ENCODE data around the gene SLC39A3.
A peak's percentile ranks its signal among the peaks of the same experiment; 100 is the strongest.

Gene SLC39A3, protein sequence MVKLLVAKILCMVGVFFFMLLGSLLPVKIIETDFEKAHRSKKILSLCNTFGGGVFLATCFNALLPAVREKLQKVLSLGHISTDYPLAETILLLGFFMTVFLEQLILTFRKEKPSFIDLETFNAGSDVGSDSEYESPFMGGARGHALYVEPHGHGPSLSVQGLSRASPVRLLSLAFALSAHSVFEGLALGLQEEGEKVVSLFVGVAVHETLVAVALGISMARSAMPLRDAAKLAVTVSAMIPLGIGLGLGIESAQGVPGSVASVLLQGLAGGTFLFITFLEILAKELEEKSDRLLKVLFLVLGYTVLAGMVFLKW

DNA sequence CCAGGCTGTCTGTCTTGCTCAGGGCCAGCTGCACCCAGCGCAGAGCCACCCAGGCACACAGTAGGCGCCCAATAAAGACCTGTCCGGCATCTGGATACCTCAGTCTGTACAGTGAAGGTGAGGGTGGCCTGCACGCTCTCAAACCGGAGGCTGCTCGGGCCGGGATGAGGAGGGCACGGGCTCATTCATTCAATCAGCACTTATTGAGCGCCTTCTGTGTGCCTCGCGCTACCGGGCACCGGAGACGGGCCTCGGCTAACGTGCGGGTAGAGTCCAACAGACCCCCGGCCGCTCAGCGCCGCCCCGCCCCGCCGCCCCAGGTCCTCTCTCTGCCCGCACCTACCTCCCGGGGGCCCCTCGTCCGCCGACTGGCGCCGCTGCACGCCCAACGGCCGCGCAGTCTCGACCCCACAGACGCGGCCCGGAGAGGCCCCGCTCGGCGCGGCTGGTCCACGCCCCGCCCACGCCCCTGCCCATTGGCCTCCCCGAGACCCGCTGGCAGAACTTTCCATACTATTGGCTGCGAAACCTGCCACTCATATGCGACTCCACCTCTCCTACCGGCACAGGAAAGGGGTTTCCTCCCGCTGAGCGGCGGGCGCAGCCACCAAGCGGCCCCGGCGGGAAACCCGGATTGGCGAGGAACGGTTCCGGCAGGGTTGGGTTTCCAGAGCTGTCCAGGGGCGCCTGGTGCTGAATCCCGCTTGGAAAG, at the start of gene SLC39A3:
SLC39A3 (minus strand) TSS at position 416 of the 712 bp plus-strand sequence. CDS start 2,760 bp downstream, outside the sequence.
- H3K36me3 ChIP-seq (ENCODE audit: insufficient read depth, low read length), result peaks cover 26% of the 10 kb centered on the region
- H3K9me2 ChIP-seq (ENCODE audit: low read depth, low read length), result no peaks in the 10 kb centered on the region
- TF ChIP-seq, protein P1, sequence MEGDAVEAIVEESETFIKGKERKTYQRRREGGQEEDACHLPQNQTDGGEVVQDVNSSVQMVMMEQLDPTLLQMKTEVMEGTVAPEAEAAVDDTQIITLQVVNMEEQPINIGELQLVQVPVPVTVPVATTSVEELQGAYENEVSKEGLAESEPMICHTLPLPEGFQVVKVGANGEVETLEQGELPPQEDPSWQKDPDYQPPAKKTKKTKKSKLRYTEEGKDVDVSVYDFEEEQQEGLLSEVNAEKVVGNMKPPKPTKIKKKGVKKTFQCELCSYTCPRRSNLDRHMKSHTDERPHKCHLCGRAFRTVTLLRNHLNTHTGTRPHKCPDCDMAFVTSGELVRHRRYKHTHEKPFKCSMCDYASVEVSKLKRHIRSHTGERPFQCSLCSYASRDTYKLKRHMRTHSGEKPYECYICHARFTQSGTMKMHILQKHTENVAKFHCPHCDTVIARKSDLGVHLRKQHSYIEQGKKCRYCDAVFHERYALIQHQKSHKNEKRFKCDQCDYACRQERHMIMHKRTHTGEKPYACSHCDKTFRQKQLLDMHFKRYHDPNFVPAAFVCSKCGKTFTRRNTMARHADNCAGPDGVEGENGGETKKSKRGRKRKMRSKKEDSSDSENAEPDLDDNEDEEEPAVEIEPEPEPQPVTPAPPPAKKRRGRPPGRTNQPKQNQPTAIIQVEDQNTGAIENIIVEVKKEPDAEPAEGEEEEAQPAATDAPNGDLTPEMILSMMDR (IDR thresholded peaks at IDR 0.05; ENCODE audit: low read length), result no peak
- no peak for TF ChIP-seq EZH2 (IDR thresholded peaks at IDR 0.05; ENCODE audit: borderline replicate concordance, low read length)
- no peaks in the 10 kb centered on the region for H4K20me1 ChIP-seq (ENCODE audit: insufficient read depth, low read length)
- H3K4me3 ChIP-seq (ENCODE audit: low read depth, low read length, poor library complexity, severe bottlenecking), result peak within 1 kb of the TSS; percentile 76
- no peak within 1 kb of the TSS for H2AFZ ChIP-seq (ENCODE audit: low read length)
- H3K79me2 ChIP-seq (ENCODE audit: insufficient read depth, low read length), result no peaks in the 10 kb centered on the region
- peak within 1 kb of the TSS; percentile 61 for H3K9ac ChIP-seq (ENCODE audit: low read length)
- peaks cover 6% of the 10 kb centered on the region for H3K4me1 ChIP-seq (ENCODE audit: insufficient read depth, low read length, severe bottlenecking)
- H3K4me2 ChIP-seq (ENCODE audit: low read length), result peak within 1 kb of the TSS; percentile 66
- H3K9me3 ChIP-seq (ENCODE audit: low read length), result no peaks in the 10 kb centered on the region
- H3F3A ChIP-seq (ENCODE audit: insufficient read depth, low read length), result no peaks in the 10 kb centered on the region
- no peaks in the 10 kb centered on the region for H3K27me3 ChIP-seq (ENCODE audit: insufficient read depth, low read length)
- no peak within 1 kb of the TSS for H3K27ac ChIP-seq (ENCODE audit: low read depth, low read length, poor library complexity, severe bottlenecking)

DNA sequence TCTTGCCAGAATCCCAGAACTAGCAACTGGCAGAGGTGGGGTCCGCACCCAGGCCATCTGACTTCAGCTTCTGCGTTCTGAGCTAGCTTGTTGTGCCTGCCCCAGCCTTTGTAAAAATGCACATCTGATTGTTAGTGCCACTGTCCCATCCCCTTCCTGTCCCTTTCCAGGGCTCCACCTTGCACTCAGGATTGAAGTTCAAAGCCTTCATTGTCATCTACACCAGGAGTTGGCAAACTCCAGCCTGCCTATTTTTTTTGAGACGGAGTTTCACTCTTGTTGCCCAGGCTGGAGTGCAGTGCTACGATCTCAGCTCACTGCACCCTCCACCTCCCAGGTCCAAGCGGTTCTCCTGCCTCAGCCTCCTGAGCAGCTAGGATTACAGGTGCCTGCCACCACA, 48.4 kb upstream of the SLC39A3 start:
- Histone ChIP-seq H3K9ac (ENCODE audit: low read length) (no peak overlapping the region; the same call in 1 of the 2 replicates), H3F3A (ENCODE audit: insufficient read depth, low read length) (no peaks in the 10 kb centered on the region), H3K4me1 (ENCODE audit: insufficient read depth, low read length, severe bottlenecking) (peaks cover 43% of the 10 kb centered on the region), H3K27ac (ENCODE audit: low read depth, low read length, poor library complexity, severe bottlenecking) (no peak overlapping the region), H3K79me2 (ENCODE audit: insufficient read depth, low read length) (peaks cover 23% of the 10 kb centered on the region), H3K9me3 (ENCODE audit: low read length) (no peaks in the 10 kb centered on the region), H3K27me3 (ENCODE audit: insufficient read depth, low read length) (no peaks in the 10 kb centered on the region), H3K36me3 (ENCODE audit: insufficient read depth, low read length) (peaks cover 51% of the 10 kb centered on the region), H3K4me3 (ENCODE audit: low read depth, low read length, poor library complexity, severe bottlenecking) (no peak overlapping the region), H2AFZ (ENCODE audit: low read length) (no peak overlapping the region), H3K9me2 (ENCODE audit: low read depth, low read length) (no peaks in the 10 kb centered on the region), H4K20me1 (ENCODE audit: insufficient read depth, low read length) (no peaks in the 10 kb centered on the region), H3K4me2 (ENCODE audit: low read length) (no peak overlapping the region)
- TF ChIP-seq EZH2 (IDR thresholded peaks at IDR 0.05; ENCODE audit: borderline replicate concordance, low read length), result no peak
- TF ChIP-seq, protein P1 (IDR thresholded peaks at IDR 0.05; ENCODE audit: low read length), result no peak

DNA sequence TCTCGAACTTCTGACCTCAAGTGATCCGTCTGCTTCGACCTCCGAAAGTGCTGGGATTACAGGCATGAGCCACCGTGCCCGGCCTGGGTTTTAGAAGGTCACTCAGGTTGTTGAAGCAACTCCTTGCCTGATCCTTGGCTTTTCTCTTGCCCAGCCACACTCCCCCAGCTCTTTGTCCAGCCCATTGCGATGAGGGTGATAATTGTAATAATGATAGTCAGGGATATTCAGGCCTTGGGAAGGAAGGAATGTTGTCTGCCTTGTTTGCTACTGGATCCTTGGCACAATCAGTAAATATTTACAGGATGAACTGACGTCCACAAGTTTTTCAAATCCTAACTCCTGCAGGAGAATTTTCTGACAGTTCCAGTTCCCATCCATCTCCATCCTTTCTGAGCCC, 47.3 kb upstream of the SLC39A3 start:
- peaks cover 32% of the 10 kb centered on the region for H3K79me2 ChIP-seq (ENCODE audit: insufficient read depth, low read length)
- no peak overlapping the region for H2AFZ ChIP-seq (ENCODE audit: low read length)
- H3F3A ChIP-seq (ENCODE audit: insufficient read depth, low read length), result no peaks in the 10 kb centered on the region
- no peaks in the 10 kb centered on the region for H4K20me1 ChIP-seq (ENCODE audit: insufficient read depth, low read length)
- H3K9me3 ChIP-seq (ENCODE audit: low read length), result no peaks in the 10 kb centered on the region
- TF ChIP-seq EZH2 (IDR thresholded peaks at IDR 0.05; ENCODE audit: borderline replicate concordance, low read length), result no peak
- TF ChIP-seq, protein P1 (IDR thresholded peaks at IDR 0.05; ENCODE audit: low read length), result no peak
- no peak overlapping the region for H3K27ac ChIP-seq (ENCODE audit: low read depth, low read length, poor library complexity, severe bottlenecking)
- no peaks in the 10 kb centered on the region for H3K27me3 ChIP-seq (ENCODE audit: insufficient read depth, low read length)
- no peaks in the 10 kb centered on the region for H3K9me2 ChIP-seq (ENCODE audit: low read depth, low read length)
- peaks cover 45% of the 10 kb centered on the region for H3K4me1 ChIP-seq (ENCODE audit: insufficient read depth, low read length, severe bottlenecking)
- H3K36me3 ChIP-seq (ENCODE audit: insufficient read depth, low read length), result peaks cover 43% of the 10 kb centered on the region
- peak overlapping the region; percentile 11; the same call in 1 of the 2 replicates for H3K9ac ChIP-seq (ENCODE audit: low read length)
- peak overlapping the region; percentile 100 for H3K4me3 ChIP-seq (ENCODE audit: low read depth, low read length, poor library complexity, severe bottlenecking)
- H3K4me2 ChIP-seq (ENCODE audit: low read length), result peak overlapping the region; percentile 90

Data from OCI-LY1 (cell line).